PC-3 (cell line): Measurements from ENCODE around the gene POU5F2. TPM values are rescaled to one million over a fixed set of nuclear protein-coding genes. Genes with fewer than 3 reads are reported as not detected.

Source experiments
- ATAC-seq: fragments of 200-7000 bp; cut with Tn5 transposase; 2 replicates; pipeline ENCODE4 v1.9.1; 2020; ENCODE audit warnings: mild to moderate bottlenecking, moderate library complexity
- BruUV-seq: library from RNA; stranded (reverse); fragments of 400-500 nt; replicated peaks from 2 replicates; lab custom pipeline; 2021; lab: Mats Ljungman, UMichigan
- CTCF ChIA-PET: fragments of 300-600 bp; sonication (Branson Sonifier 250); formaldehyde crosslinking; loops from one replicate; lab custom pipeline; 2022; ENCODE audit warnings: antibody characterized with exemption; lab: Charles Lee
- POLR2A ChIA-PET: fragments of 300-600 bp; sonication (Branson Sonifier 250); formaldehyde crosslinking; loops from one replicate; lab custom pipeline; 2022; ENCODE audit warnings: antibody characterized with exemption; ENCODE audit not compliant: unreplicated experiment; lab: Charles Lee
- DNase-seq: peaks from one replicate; pipeline ENCODE4 v3.0.0-alpha.2; 2015
- H2AFZ ChIP-seq: fragments of 300-600 bp; sonication (generic); 2 replicates; pipeline ENCODE4 v1.6.0; 2016; ENCODE audit warnings: antibody characterized with exemption, low read length
- H3F3A ChIP-seq: fragments of 300-600 bp; sonication (generic); one replicate; pipeline ENCODE4 v1.6.0; 2017; ENCODE audit warnings: antibody characterized with exemption, low read length, control low read depth, mild to moderate bottlenecking; ENCODE audit not compliant: unreplicated experiment
- H3K27ac ChIP-seq: fragments of 300-600 bp; sonication (generic); 2 replicates; pipeline ENCODE4 v1.5.1; 2016; ENCODE audit warnings: mild to moderate bottlenecking, low read length
- H3K27me3 ChIP-seq: fragments of 300-600 bp; sonication (generic); 2 replicates; pipeline ENCODE4 v1.6.1; 2016; ENCODE audit warnings: low read length, mixed read lengths
- H3K36me3 ChIP-seq: fragments of 300-600 bp; sonication (generic); 2 replicates; pipeline ENCODE4 v1.6.1; 2016; ENCODE audit warnings: low read depth, mixed run types, low read length, mixed read lengths
- H3K4me1 ChIP-seq: fragments of 300-600 bp; sonication (generic); 2 replicates; pipeline ENCODE4 v1.5.1; 2016; ENCODE audit warnings: low read length; ENCODE audit not compliant: insufficient read depth
- H3K4me2 ChIP-seq: fragments of 300-600 bp; sonication (generic); 2 replicates; pipeline ENCODE4 v1.6.0; 2016; ENCODE audit warnings: low read length
- H3K4me3 ChIP-seq: fragments of 300-600 bp; sonication (generic); 2 replicates; pipeline ENCODE4 v1.5.1; 2016; ENCODE audit warnings: mild to moderate bottlenecking, low read length, mixed read lengths
- H3K79me2 ChIP-seq: fragments of 300-600 bp; sonication (generic); 2 replicates; pipeline ENCODE4 v1.6.1; 2017; ENCODE audit warnings: low read length, mixed read lengths
- H3K9ac ChIP-seq: fragments of 300-600 bp; sonication (generic); 2 replicates; pipeline ENCODE4 v1.6.0; 2016; ENCODE audit warnings: mild to moderate bottlenecking, low read length
- H3K9me2 ChIP-seq: fragments of 300-600 bp; sonication (generic); replicated peaks from 2 replicates; pipeline ENCODE4 v1.6.1; 2016; ENCODE audit warnings: mixed run types, low read length, mixed read lengths
- H3K9me3 ChIP-seq: fragments of 300-600 bp; sonication (generic); 2 replicates; pipeline ENCODE4 v1.6.1; 2016; ENCODE audit warnings: low read length, mixed read lengths
- H4K20me1 ChIP-seq: fragments of 300-600 bp; sonication (generic); 2 replicates; pipeline ENCODE4 v1.6.1; 2016; ENCODE audit warnings: low read length, mixed read lengths
- EZH2 ChIP-seq: fragments of 300-600 bp; sonication (generic); IDR thresholded peaks from one replicate; pipeline ENCODE4 v1.6.1; 2017; ENCODE audit warnings: antibody characterized with exemption, mild to moderate bottlenecking, low read length; ENCODE audit not compliant: unreplicated experiment
- EZH2phosphoT487 ChIP-seq: fragments of 300-600 bp; sonication (generic); IDR thresholded peaks from 2 replicates; pipeline ENCODE4 v1.6.1; 2018; ENCODE audit warnings: mild to moderate bottlenecking, antibody characterized with exemption, low read length, borderline replicate concordance
- intact Hi-C: fragments of 100-400 bp; cut with micrococcal nuclease; formaldehyde crosslinking; loops from 2 replicates; pipeline ENCODE4 v1.9.0; 2023
- total RNA-seq: library from RNA; depleted of rRNA; stranded (reverse); fragments of >200 nt; gene quantifications from 2 replicates; pipeline ENCODE4 v1.2.3, GENCODE V29; 2014
- TF ChIP-seq, protein P1 (sequence below): fragments of 300-600 bp; sonication (generic); conservative IDR thresholded peaks from 2 replicates; pipeline ENCODE4 v1.5.1; 2017; ENCODE audit warnings: antibody characterized with exemption, low read depth, mild to moderate bottlenecking, low read length

The POU5F2 gene
- total RNA-seq, 1 experiment from 2014 or later: 0.66 TPM

DNA sequence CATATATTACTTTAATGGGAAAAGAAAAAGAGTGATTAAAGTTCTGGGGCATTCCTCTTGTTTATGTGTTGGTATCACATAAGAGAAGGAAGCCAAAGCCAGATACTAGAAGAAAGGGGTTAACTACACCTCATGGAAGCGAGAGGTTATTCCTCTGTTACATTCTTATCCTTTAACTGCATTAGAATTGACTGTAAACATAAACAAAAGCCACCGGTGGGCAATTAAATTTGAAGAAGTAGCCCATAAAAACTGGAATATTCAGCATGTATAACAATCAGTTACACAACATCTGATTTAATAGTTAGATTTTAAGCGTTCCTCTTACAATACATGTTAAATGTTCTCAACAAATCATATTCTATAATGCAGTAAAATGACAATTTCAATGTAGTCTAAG lies 18.8 kb downstream of the POU5F2 start:
- no peaks in the 10 kb centered on the region for H3K36me3 ChIP-seq
- H3K4me2 ChIP-seq: no peak overlapping the region
- H3K79me2 ChIP-seq: no peaks in the 10 kb centered on the region
- BruUV-seq: no TSS peak
- intact Hi-C loops: no loop called here
- no peaks in the 10 kb centered on the region for H3F3A ChIP-seq
- no peaks in the 10 kb centered on the region for H3K9me3 ChIP-seq
- no peaks in the 10 kb centered on the region for H3K27me3 ChIP-seq
- H3K4me3 ChIP-seq: no peak overlapping the region
- no peaks in the 10 kb centered on the region for H3K4me1 ChIP-seq
- no peaks in the 10 kb centered on the region for H4K20me1 ChIP-seq
- TF ChIP-seq, protein P1, sequence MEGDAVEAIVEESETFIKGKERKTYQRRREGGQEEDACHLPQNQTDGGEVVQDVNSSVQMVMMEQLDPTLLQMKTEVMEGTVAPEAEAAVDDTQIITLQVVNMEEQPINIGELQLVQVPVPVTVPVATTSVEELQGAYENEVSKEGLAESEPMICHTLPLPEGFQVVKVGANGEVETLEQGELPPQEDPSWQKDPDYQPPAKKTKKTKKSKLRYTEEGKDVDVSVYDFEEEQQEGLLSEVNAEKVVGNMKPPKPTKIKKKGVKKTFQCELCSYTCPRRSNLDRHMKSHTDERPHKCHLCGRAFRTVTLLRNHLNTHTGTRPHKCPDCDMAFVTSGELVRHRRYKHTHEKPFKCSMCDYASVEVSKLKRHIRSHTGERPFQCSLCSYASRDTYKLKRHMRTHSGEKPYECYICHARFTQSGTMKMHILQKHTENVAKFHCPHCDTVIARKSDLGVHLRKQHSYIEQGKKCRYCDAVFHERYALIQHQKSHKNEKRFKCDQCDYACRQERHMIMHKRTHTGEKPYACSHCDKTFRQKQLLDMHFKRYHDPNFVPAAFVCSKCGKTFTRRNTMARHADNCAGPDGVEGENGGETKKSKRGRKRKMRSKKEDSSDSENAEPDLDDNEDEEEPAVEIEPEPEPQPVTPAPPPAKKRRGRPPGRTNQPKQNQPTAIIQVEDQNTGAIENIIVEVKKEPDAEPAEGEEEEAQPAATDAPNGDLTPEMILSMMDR: no peak
- TF ChIP-seq EZH2 (no peak), EZH2phosphoT487 (no peak)
- no peaks in the 10 kb centered on the region for H3K9me2 ChIP-seq
- POLR2A ChIA-PET: no interaction called here
- CTCF ChIA-PET: interaction anchor here (0.7 kb wide), 1 partner anchor 61 kb away, joined by 4 read pairs; no protein-coding TSS in a partner anchor
- H2AFZ ChIP-seq: no peak overlapping the region
- H3K27ac ChIP-seq: no peak overlapping the region
- DNase-seq: no peak
- no peak overlapping the region for H3K9ac ChIP-seq
- ATAC-seq: no peak

DNA sequence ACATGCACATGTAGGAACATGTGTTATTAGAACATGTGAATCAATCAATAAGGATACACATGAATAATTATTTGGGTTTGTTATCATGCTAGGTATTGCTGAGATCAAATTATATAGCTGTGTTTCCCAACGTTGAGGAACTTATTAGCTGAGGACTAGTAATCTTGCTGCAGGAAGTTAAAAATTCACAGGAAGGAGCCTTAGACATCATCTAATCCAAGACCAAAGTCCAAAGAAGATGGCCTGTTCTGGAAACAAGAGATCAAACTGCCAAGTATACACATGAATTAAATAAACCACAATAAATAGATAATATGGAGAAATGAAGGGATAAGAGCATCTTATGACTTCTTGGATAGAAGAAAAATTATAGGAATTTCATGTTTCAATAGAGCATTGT lies 19.9 kb downstream of the POU5F2 start:
- Histone ChIP-seq H3K36me3 (no peaks in the 10 kb centered on the region), H3K9ac (no peak overlapping the region), H3K4me1 (no peaks in the 10 kb centered on the region), H4K20me1 (no peaks in the 10 kb centered on the region), H3K27ac (no peak overlapping the region), H3K79me2 (no peaks in the 10 kb centered on the region), H3K9me3 (no peaks in the 10 kb centered on the region), H3F3A (no peaks in the 10 kb centered on the region), H3K4me3 (no peak overlapping the region), H3K4me2 (no peak overlapping the region), H2AFZ (no peak overlapping the region), H3K9me2 (no peaks in the 10 kb centered on the region), H3K27me3 (no peaks in the 10 kb centered on the region)
- DNase-seq: no peak
- TF ChIP-seq, protein P1: no peak
- no peak for TF ChIP-seq EZH2phosphoT487
- TF ChIP-seq EZH2: no peak
- ChIA-PET POLR2A (no interaction called here), CTCF (no interaction called here)
- no peak for ATAC-seq
- intact Hi-C loops: no loop called here
- no TSS peak for BruUV-seq

DNA sequence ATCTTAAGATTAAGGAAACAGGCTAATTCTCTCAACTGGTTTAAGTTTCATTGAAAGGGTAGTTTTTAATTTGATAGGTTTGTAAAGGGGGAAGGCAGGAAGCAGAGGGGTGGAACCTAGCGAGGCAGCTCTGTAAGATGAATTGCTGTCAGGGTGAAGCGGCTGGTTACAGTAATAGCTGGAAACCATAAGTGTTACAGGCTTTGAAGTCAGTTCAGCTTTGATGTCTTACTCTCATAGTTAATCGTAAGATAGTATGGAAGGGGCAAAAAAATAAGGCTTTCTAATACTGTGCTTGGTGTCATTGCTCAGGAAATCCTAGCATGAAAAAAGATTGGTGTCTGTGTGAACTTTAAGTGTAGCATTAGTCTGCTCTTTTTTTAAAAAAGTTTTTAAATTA lies 20.3 kb downstream of the POU5F2 start:
- no peaks in the 10 kb centered on the region for H4K20me1 ChIP-seq
- no peak overlapping the region for H3K4me3 ChIP-seq
- H3F3A ChIP-seq: no peaks in the 10 kb centered on the region
- no peaks in the 10 kb centered on the region for H3K79me2 ChIP-seq
- intact Hi-C loops: no loop called here
- CTCF ChIA-PET: no interaction called here
- BruUV-seq: no TSS peak
- no peaks in the 10 kb centered on the region for H3K27me3 ChIP-seq
- no peaks in the 10 kb centered on the region for H3K9me3 ChIP-seq
- no peak for TF ChIP-seq EZH2
- no peak for TF ChIP-seq EZH2phosphoT487
- TF ChIP-seq, protein P1: no peak
- no peaks in the 10 kb centered on the region for H3K4me1 ChIP-seq
- no peak overlapping the region for H3K4me2 ChIP-seq
- no peaks in the 10 kb centered on the region for H3K36me3 ChIP-seq
- H2AFZ ChIP-seq: no peak overlapping the region
- POLR2A ChIA-PET: no interaction called here
- H3K27ac ChIP-seq: no peak overlapping the region
- ATAC-seq: no peak
- no peak for DNase-seq
- no peak overlapping the region for H3K9ac ChIP-seq
- H3K9me2 ChIP-seq: no peaks in the 10 kb centered on the region
